ENCODE results near the gene WDFY4.

WDFY4 gene

GRCh38 chr10:48705401-48705938 lies 20.8 kb downstream of the WDFY4 start:
- no peak overlapping the region for H3K27ac Mint-ChIP-seq
- H3K27me3 Mint-ChIP-seq (ENCODE audit: low read depth, poor library complexity) = peaks cover 27% of the 10 kb centered on the region
- no peak overlapping the region for H3K4me3 Mint-ChIP-seq
- no peak for TF ChIP-seq CTCF (IDR thresholded peaks at IDR 0.05)
- no peaks in the 10 kb centered on the region for H3K9me3 Mint-ChIP-seq
- DNase-seq = no peak
- H3K4me1 Mint-ChIP-seq = no peaks in the 10 kb centered on the region
- H3K36me3 Mint-ChIP-seq (ENCODE audit: low read depth) = no peaks in the 10 kb centered on the region

DNA sequence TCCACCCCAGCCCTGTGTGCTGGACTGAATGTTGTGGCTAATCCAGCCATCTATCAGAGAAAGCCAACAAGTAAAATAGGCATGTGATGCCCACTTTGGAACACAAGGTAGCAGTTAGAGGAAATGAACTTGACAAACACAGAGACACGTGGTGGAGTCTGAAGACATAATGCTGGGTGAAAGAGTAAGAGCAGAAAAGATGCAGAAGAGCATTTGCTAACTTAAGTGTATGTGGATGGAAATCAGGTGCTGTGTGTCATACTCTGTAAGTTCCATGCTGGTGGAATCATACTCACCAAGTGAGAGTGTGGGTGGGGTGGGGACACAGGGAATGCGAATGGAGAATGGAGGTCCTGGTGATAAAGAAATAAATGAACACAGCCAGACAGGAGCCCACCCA lies 22.8 kb downstream of the WDFY4 start:
- Mint-ChIP-seq H3K27ac (no peak overlapping the region), H3K9me3 (no peaks in the 10 kb centered on the region), H3K27me3 (ENCODE audit: low read depth, poor library complexity) (peaks cover 22% of the 10 kb centered on the region), H3K36me3 (ENCODE audit: low read depth) (no peaks in the 10 kb centered on the region), H3K4me3 (no peak overlapping the region), H3K4me1 (no peaks in the 10 kb centered on the region)
- no peak for TF ChIP-seq CTCF (IDR thresholded peaks at IDR 0.05)
- DNase-seq = no peak

- H3K36me3 Mint-ChIP-seq (ENCODE audit: low read depth) = no peaks in the 10 kb centered on the region
- no peak for TF ChIP-seq CTCF (IDR thresholded peaks at IDR 0.05)
- DNase-seq = no peak
- H3K4me3 Mint-ChIP-seq = no peak overlapping the region
- H3K4me1 Mint-ChIP-seq = no peaks in the 10 kb centered on the region
- peaks cover 25% of the 10 kb centered on the region for H3K27me3 Mint-ChIP-seq (ENCODE audit: low read depth, poor library complexity)
- H3K9me3 Mint-ChIP-seq = no peaks in the 10 kb centered on the region
- no peak overlapping the region for H3K27ac Mint-ChIP-seq
Observed at GRCh38 chr10:48708144-48708543, 23.5 kb downstream of the WDFY4 start.

- no peaks in the 10 kb centered on the region for H3K4me1 Mint-ChIP-seq
- H3K4me3 Mint-ChIP-seq = no peak overlapping the region
- TF ChIP-seq CTCF (IDR thresholded peaks at IDR 0.05) = no peak
- DNase-seq = no peak
- H3K9me3 Mint-ChIP-seq = no peaks in the 10 kb centered on the region
- H3K27me3 Mint-ChIP-seq (ENCODE audit: low read depth, poor library complexity) = peaks cover 15% of the 10 kb centered on the region
- H3K36me3 Mint-ChIP-seq (ENCODE audit: low read depth) = no peaks in the 10 kb centered on the region
- no peak overlapping the region for H3K27ac Mint-ChIP-seq
Observed at GRCh38 chr10:48710647-48711275, 26.1 kb downstream of the WDFY4 start.

DNA sequence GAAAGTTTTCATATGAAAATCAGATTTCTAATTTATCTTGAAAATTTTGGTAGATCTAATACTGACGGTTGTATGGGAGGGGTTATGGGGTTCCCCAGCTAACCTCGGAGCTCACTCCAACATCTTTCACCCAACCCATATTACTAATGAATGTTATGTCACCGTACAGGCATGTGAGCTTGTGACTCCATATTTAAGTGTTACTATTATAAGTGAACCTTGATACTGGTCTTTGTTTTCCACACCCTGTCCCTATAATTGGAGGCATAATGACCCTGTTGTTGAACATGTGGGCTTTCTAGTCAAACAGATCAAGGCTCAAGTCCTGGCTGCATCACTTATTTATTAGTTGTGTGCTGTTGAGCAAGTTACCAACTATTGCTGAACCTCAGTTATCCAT lies 27.2 kb downstream of the WDFY4 start:
- no peaks in the 10 kb centered on the region for H3K9me3 Mint-ChIP-seq
- H3K4me1 Mint-ChIP-seq = no peaks in the 10 kb centered on the region
- H3K27me3 Mint-ChIP-seq (ENCODE audit: low read depth, poor library complexity) = peaks cover 8% of the 10 kb centered on the region
- no peak for TF ChIP-seq CTCF (IDR thresholded peaks at IDR 0.05)
- H3K27ac Mint-ChIP-seq = no peak overlapping the region
- H3K4me3 Mint-ChIP-seq = no peak overlapping the region
- no peak for DNase-seq
- no peaks in the 10 kb centered on the region for H3K36me3 Mint-ChIP-seq (ENCODE audit: low read depth)

DNA sequence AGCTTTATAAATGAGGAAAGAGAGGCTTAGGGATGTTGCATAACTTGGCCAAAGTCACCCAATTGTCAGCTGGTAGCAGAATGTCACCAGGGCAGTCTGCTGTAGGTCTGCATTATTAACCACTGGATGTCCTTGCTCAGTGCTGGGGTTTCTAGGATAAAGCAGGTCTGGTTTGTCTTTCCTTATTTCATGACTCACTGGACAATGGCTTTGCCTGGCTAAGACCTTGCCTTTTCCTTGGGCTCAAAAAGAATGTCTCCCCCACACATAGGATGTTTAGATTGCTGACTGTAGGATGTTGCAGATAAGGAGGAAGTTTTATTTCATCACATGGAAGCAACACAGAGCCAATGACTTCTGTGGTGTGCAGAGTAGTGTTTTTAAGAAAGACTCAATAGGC lies 29.4 kb downstream of the WDFY4 start:
- Mint-ChIP-seq H3K36me3 (ENCODE audit: low read depth) (no peaks in the 10 kb centered on the region), H3K27ac (no peak overlapping the region), H3K4me3 (no peak overlapping the region), H3K4me1 (no peaks in the 10 kb centered on the region), H3K9me3 (no peaks in the 10 kb centered on the region), H3K27me3 (ENCODE audit: low read depth, poor library complexity) (peaks cover 15% of the 10 kb centered on the region)
- TF ChIP-seq CTCF (IDR thresholded peaks at IDR 0.05) = no peak
- no peak for DNase-seq
